GM21367 (cell line): Measurements from ENCODE around the gene ZNF423.
"Not testable (repeated sequence)": the region's sequence is repeated elsewhere in the genome, so short reads cannot be mapped to it uniquely, and the experiment has no call there.

Source experiments
- ATAC-seq: cut with Tn5 transposase; IDR thresholded peaks from one replicate; pipeline ENCODE4 v1.9.1; 2021; ENCODE audit not compliant: unreplicated experiment

Gene ZNF423

GRCh38 chr16:49698931-49699840 is 156.7 kb downstream of the ZNF423 start:
- ATAC-seq = no peak

- no peak for ATAC-seq
These were observed 157.5 kb downstream of the ZNF423 start for GRCh38 chr16:49698453-49698815.

GRCh38 chr16:49697631-49698452 is 158.1 kb downstream of the ZNF423 start:
- no peak for ATAC-seq

GRCh38 chr16:49696414-49697101 is 159.4 kb downstream of the ZNF423 start:
- no peak for ATAC-seq

- ATAC-seq = no peak
These were observed 160.0 kb downstream of the ZNF423 start for GRCh38 chr16:49695782-49696413.

- no peak for ATAC-seq
These were observed 162.5 kb downstream of the ZNF423 start for GRCh38 chr16:49693445-49693844.

- no peak for ATAC-seq
These were observed 165.1 kb downstream of the ZNF423 start for GRCh38 chr16:49690778-49691177.

GRCh38 chr16:49688036-49688697 is 167.7 kb downstream of the ZNF423 start:
- ATAC-seq = no peak

GRCh38 chr16:49687476-49688002 is 168.4 kb downstream of the ZNF423 start:
- ATAC-seq = no peak

- ATAC-seq = no peak
These were observed 171.2 kb downstream of the ZNF423 start for GRCh38 chr16:49684696-49685095.

GRCh38 chr16:49682577-49683165 is 173.2 kb downstream of the ZNF423 start:
- ATAC-seq = no peak

- no peak for ATAC-seq
These were observed 174.6 kb downstream of the ZNF423 start for GRCh38 chr16:49681217-49681883.

GRCh38 chr16:49679095-49679494 is 176.8 kb downstream of the ZNF423 start:
- no peak for ATAC-seq

GRCh38 chr16:49677661-49678060 is 178.3 kb downstream of the ZNF423 start:
- ATAC-seq = not testable (repeated sequence)

GRCh38 chr16:49675413-49675812 is 180.5 kb downstream of the ZNF423 start:
- ATAC-seq = no peak

GRCh38 chr16:49674990-49675389 is 180.9 kb downstream of the ZNF423 start:
- ATAC-seq = no peak

- ATAC-seq = no peak
These were observed 181.5 kb downstream of the ZNF423 start for GRCh38 chr16:49674351-49674851.

GRCh38 chr16:49673442-49673841 is 182.5 kb downstream of the ZNF423 start:
- no peak for ATAC-seq

- no peak for ATAC-seq
These were observed 183.2 kb downstream of the ZNF423 start for GRCh38 chr16:49672753-49673152.
